A673 (cell line): ENCODE measurements around the gene AFAP1.

Experiments used
- EZH2 ChIP-seq: fragments of 200-600 bp; sonication (generic); IDR thresholded peaks from 2 replicates; pipeline ENCODE4 v1.6.1; 2017; ENCODE audit warnings: borderline replicate concordance, low read depth, mild to moderate bottlenecking, mixed read lengths, antibody characterized with exemption, low read length; ENCODE audit not compliant: poor library complexity, severe bottlenecking
- TF ChIP-seq, protein P1 (sequence below): fragments of 300-800, 200-600 bp; sonication (generic); conservative IDR thresholded peaks from 2 replicates; pipeline ENCODE4 v1.5.1; 2017; ENCODE audit warnings: low read depth, mild to moderate bottlenecking, antibody characterized with exemption, low read length, moderate library complexity, mixed read lengths

DNA sequence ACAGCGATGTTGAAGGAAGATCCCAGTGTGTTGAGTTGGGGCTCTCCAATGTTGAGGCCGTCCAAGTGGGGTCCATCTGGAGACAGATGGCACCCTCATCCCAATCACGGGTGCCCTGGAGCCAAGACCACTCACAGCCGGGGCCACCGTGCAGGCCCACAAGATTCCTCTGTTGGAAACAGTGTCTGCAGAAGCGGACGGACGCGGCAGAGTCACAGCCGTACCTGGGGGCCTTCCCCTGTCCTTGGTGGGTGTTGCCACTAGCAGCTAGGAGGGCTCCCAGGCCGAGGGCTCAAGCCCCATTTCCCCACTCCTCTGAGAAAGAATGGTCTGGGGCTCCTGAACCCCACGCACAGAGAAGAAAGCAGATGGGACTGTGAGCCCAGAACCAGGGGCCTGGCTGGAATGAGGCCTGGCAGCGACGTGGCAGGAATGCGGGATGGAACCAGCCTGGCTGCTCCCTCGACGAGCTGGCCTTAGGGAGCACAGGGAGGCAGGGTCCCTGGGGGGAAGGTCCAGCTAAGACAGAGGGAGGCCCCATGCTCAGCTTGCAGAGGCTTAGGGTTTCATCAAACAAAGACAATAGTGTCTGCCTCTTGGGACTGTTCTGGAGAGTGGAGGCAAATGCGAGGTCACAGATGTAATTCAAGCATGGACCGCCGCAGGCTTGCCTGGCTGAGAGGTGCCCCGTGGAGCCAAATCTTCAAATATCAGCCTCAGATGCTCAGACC lies 228.9 kb downstream of the AFAP1 start:
- TF ChIP-seq, protein P1, sequence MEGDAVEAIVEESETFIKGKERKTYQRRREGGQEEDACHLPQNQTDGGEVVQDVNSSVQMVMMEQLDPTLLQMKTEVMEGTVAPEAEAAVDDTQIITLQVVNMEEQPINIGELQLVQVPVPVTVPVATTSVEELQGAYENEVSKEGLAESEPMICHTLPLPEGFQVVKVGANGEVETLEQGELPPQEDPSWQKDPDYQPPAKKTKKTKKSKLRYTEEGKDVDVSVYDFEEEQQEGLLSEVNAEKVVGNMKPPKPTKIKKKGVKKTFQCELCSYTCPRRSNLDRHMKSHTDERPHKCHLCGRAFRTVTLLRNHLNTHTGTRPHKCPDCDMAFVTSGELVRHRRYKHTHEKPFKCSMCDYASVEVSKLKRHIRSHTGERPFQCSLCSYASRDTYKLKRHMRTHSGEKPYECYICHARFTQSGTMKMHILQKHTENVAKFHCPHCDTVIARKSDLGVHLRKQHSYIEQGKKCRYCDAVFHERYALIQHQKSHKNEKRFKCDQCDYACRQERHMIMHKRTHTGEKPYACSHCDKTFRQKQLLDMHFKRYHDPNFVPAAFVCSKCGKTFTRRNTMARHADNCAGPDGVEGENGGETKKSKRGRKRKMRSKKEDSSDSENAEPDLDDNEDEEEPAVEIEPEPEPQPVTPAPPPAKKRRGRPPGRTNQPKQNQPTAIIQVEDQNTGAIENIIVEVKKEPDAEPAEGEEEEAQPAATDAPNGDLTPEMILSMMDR, result no peak
- no peak for TF ChIP-seq EZH2
